Raji (cell line): ENCODE data around the gene RAD9B.

ENCODE experiments used
- POLR2A ChIP-seq: IDR thresholded peaks from 2 replicates; pipeline ENCODE4 v1.6.1; 2011; ENCODE audit warnings: low read depth, low read length, control low read depth; ENCODE audit not compliant: insufficient read depth

The RAD9B gene

DNA sequence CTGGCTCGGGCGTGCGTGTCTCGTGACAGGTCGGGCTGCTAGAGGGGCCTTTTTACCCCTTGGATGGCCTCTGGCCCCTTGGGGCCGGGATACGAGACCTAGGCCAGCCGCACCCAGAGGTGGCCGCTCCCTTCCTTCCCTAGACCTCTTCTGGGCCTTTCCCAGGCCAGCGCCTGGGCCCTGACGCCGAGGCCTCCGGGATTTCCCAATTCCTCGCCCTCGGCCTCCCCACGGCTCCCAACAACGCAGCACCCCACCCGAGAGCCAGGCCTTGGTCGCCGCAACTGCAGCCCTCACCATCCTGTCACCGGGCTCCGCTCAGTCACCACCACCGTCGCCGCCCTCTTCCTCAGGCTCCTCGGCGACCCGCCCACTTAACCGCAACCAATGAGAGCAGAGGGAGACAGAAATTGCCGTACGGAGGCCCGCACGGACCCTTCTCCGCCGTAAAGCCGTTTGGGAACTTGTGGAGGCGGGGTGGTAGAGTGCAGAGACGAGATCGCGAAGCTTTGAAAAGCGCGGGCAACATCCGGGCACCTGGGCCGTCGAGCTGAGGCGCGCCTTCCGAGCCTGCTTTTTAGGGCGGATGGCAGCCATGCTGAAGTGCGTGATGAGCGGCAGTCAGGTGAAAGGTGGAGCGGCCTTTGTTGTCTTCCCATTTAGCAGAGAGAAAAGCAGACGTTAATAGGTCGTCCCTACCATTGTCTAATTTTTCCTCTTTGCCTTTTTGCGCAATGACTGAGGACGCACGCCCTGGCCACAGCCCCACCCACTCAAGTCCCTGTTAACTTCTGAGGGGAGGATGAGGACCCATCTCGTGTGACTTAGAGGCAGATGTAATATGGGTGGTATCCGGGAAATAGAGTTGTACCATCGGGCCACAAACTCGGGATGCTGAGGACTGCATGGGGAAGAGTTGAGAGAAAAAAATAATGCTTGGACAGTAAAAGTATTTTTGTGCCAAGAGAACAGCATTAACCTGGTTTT, at the start of gene RAD9B, which contains the start of gene VPS29:
Gene RAD9B, plus strand, starts transcription at position 580 of the 987 bp plus-strand sequence. Its CDS starts 7 bp downstream, at position 587.
Gene VPS29, minus strand, starts transcription at position 360 of the 987 bp plus-strand sequence. Its CDS starts 60 bp downstream, at position 300.
- peak; percentile 90 for TF ChIP-seq POLR2A

- TF ChIP-seq POLR2A: no peak
Measured at GRCh38 chr12:110453569-110454296, 48.4 kb upstream of the RAD9B start.

- no peak for TF ChIP-seq POLR2A
Measured at GRCh38 chr12:110458756-110459155, 43.4 kb upstream of the RAD9B start.

GRCh38 chr12:110465024-110465423, 37.1 kb upstream of the RAD9B start:
- TF ChIP-seq POLR2A: no peak

GRCh38 chr12:110466791-110467190, 35.3 kb upstream of the RAD9B start:
- no peak for TF ChIP-seq POLR2A

GRCh38 chr12:110467847-110468213, 34.3 kb upstream of the RAD9B start:
- TF ChIP-seq POLR2A: no peak

- peak; percentile 98 for TF ChIP-seq POLR2A
Measured at GRCh38 chr12:110468214-110469048, 33.7 kb upstream of the RAD9B start, which contains the start of the genes FAM216A and GPN3. TSS of gene FAM216A (plus strand) at chr12:110468845. CDS start at chr12:110468876, 31 bp downstream. TSS of gene GPN3 (minus strand) at chr12:110468257. CDS start at chr12:110468203, 54 bp downstream.

DNA sequence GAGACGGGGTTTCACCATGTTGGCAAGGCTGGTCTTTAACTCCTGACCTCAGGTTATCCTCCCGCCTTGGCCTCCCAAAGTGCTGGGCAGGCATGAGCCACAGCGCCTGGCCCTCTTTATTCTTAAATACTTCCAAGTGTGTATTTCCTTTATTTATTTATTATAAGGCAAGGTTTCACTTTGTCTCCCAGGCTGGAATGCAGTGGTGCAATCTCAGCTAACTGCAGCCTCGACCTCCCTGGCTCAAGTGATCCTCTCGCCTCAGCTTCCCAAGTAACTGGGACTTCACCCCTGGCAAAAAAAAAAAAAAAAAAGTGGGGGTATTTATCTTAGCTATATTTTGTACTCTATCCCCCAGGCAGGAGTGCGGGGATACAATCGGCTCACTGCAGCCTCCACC, 26.7 kb upstream of the RAD9B start:
- no peak for TF ChIP-seq POLR2A

DNA sequence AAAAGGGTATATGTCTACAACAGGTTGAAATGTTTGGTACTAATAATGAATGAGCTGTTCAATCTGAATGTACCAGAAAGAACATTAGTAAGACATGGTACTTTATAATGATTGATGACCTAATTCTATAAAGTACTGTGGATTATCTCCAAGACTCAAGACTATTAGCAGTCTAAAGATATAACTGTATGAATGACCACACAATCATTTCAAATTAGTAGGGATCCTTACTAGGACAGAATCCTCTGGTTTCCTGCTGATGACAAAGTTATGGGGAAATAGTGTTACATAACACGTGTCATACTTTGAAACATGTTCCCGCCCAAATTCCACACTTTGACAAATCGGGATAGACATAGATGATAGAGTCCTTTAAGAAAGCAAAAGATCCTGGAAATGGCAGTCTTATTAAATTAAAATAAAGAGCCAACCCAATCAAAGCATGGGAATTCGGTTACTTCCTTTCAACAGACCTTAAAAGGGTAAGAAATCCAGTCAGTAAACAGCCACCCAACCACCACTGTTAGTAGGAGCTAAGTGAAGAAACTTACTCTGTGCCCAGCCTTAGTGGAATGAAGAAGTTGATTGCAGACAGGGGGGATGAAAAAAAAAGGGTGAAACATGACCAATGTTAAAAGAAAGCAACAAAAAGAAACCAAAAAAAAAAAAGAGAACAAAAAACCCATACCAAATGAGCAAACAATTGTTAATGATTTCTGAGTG, 3.0 kb upstream of the RAD9B start:
- TF ChIP-seq POLR2A: no peak

DNA sequence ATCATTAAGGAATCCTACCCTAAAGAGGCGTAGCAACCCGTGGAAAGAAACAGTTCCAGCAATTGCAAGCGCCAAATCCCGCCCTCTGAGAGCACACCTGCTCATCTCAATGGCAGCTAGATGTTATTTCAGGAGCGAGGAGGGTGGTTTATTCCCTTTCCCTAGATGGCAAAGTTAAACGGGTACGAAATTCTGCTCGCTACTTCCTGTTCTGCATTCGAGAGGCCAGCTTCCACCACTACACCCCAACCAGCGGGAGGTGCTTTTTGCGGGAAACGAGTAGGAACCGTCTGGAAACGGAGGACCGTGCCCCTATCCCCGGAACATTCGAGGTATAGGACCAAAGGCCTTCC, 756 bp upstream of the RAD9B start:
- TF ChIP-seq POLR2A: no peak

- TF ChIP-seq POLR2A: no peak
Measured at GRCh38 chr12:110503432-110503831, 1.3 kb downstream of the RAD9B start.

DNA sequence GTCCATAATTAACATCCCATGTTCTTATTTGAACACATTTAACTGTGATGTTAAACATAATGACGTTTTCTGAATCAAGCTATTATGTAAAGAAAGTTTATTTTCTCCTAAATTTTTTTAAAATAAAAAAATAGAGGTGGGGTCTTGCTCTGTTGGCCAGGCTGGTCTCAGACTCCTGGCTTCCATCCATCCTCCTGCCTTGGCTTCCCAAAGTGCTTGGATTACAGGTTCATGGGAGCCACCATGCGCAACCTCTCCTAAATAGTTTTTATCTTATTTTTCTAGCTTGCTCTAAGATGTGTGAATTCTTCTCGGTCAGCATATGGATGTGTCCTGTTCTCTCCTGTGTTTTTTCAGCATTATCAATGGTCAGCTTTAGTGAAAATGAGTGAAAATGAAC, 3.2 kb downstream of the RAD9B start:
- TF ChIP-seq POLR2A: no peak

GRCh38 chr12:110508071-110508586, 6.0 kb downstream of the RAD9B start:
- TF ChIP-seq POLR2A: no peak

- no peak for TF ChIP-seq POLR2A
Measured at GRCh38 chr12:110513842-110514241, 11.7 kb downstream of the RAD9B start.
